DLD1 (cell line): ENCODE measurements around the gene LDLRAD4.

ENCODE experiments used
- in situ Hi-C: cut with HindIII; loops from 2 replicates; pipeline ENCODE4 v1.10.0; 2017; ENCODE audit warnings: low sequenced_read_pairs

LDLRAD4 gene

GRCh38 chr18:13555865-13556264, 337.3 kb downstream of the LDLRAD4 start:
- in situ Hi-C loops = no loop called here

- in situ Hi-C loops = no loop called here
Observed at GRCh38 chr18:13556502-13556901, 337.9 kb downstream of the LDLRAD4 start.

GRCh38 chr18:13558124-13558523, 339.6 kb downstream of the LDLRAD4 start:
- in situ Hi-C loops = no loop called here

- in situ Hi-C loops = no loop called here
Observed at GRCh38 chr18:13558790-13559189, 340.2 kb downstream of the LDLRAD4 start.

- in situ Hi-C loops = no loop called here
Observed at GRCh38 chr18:13559754-13560153, 341.2 kb downstream of the LDLRAD4 start.

- in situ Hi-C loops = no loop called here
Observed at GRCh38 chr18:13560306-13560705, 341.7 kb downstream of the LDLRAD4 start.

- in situ Hi-C loops = no loop called here
Observed at GRCh38 chr18:13562494-13563029, 344.0 kb downstream of the LDLRAD4 start.

GRCh38 chr18:13563390-13563805, 344.8 kb downstream of the LDLRAD4 start:
- in situ Hi-C loops = no loop called here

- in situ Hi-C loops = no loop called here
Observed at GRCh38 chr18:13564579-13564978, 346.0 kb downstream of the LDLRAD4 start.

GRCh38 chr18:13565228-13565627, 346.7 kb downstream of the LDLRAD4 start:
- in situ Hi-C loops = no loop called here

GRCh38 chr18:13566941-13567746, 348.6 kb downstream of the LDLRAD4 start:
- in situ Hi-C loops = no loop called here

- in situ Hi-C loops = no loop called here
Observed at GRCh38 chr18:13568443-13569392, 350.2 kb downstream of the LDLRAD4 start.

- in situ Hi-C loops = no loop called here
Observed at GRCh38 chr18:13570216-13570615, 351.7 kb downstream of the LDLRAD4 start.

GRCh38 chr18:13570856-13571495, 352.4 kb downstream of the LDLRAD4 start:
- in situ Hi-C loops = no loop called here

GRCh38 chr18:13572148-13572547, 353.6 kb downstream of the LDLRAD4 start:
- in situ Hi-C loops = no loop called here

- in situ Hi-C loops = no loop called here
Observed at GRCh38 chr18:13572721-13573120, 354.2 kb downstream of the LDLRAD4 start.

GRCh38 chr18:13573750-13574149, 355.2 kb downstream of the LDLRAD4 start:
- in situ Hi-C loops = no loop called here

- in situ Hi-C loops = no loop called here
Observed at GRCh38 chr18:13574355-13574754, 355.8 kb downstream of the LDLRAD4 start.

GRCh38 chr18:13574761-13575160, 356.2 kb downstream of the LDLRAD4 start:
- in situ Hi-C loops = no loop called here

GRCh38 chr18:13576598-13576997, 358.0 kb downstream of the LDLRAD4 start:
- in situ Hi-C loops = no loop called here

GRCh38 chr18:13577091-13577697, 358.6 kb downstream of the LDLRAD4 start:
- in situ Hi-C loops = no loop called here
